SK-N-SH treated with all-trans-retinoic acid at 6 μM for 48 hours (cell line): Measurements from ENCODE around the gene HPS1.

Source experiments
- ATAC-seq: fragments of 200-7000 bp; cut with Tn5 transposase; 3 replicates; pipeline ENCODE4 v1.9.1; 2020; ENCODE audit warnings: mild to moderate bottlenecking, moderate library complexity
- ARNTL ChIP-seq: fragments of 450-650 bp; formaldehyde crosslinking; IDR thresholded peaks from 2 replicates; pipeline ENCODE4 v1.5.0; 2020; ENCODE audit warnings: low read depth, mild to moderate bottlenecking, moderate library complexity, borderline replicate concordance
- CREB5 ChIP-seq: fragments of 250-450 bp; sonication (Bioruptor Pico); IDR thresholded peaks from 2 replicates; pipeline ENCODE4 v1.5.1; 2020; ENCODE audit warnings: low read depth, mild to moderate bottlenecking, moderate library complexity
- CSDC2 ChIP-seq: fragments of 250-450 bp; sonication (Bioruptor Pico); IDR thresholded peaks from 2 replicates; pipeline ENCODE4 v1.5.0; 2020; ENCODE audit warnings: mild to moderate bottlenecking, moderate library complexity
- CSRNP3 ChIP-seq: fragments of 250-450 bp; sonication (Bioruptor Pico); IDR thresholded peaks from 2 replicates; pipeline ENCODE4 v1.5.1; 2021; ENCODE audit warnings: mild to moderate bottlenecking, moderate library complexity
- ESRRG ChIP-seq: fragments of 250-450 bp; sonication (Bioruptor Pico); IDR thresholded peaks from 2 replicates; pipeline ENCODE4 v1.6.1; 2021; ENCODE audit warnings: mild to moderate bottlenecking
- GLIS3 ChIP-seq: fragments of 250-450 bp; sonication (Bioruptor Pico); IDR thresholded peaks from 2 replicates; pipeline ENCODE4 v1.5.0; 2020; ENCODE audit warnings: mild to moderate bottlenecking, moderate library complexity
- ISL1 ChIP-seq: fragments of 250-450 bp; sonication (Bioruptor Pico); IDR thresholded peaks from 2 replicates; pipeline ENCODE4 v2.1.2; 2022; ENCODE audit warnings: mild to moderate bottlenecking, moderate library complexity
- OSR1 ChIP-seq: fragments of 250-450 bp; sonication (Bioruptor Pico); IDR thresholded peaks from 2 replicates; pipeline ENCODE4 v1.8.0; 2022; ENCODE audit warnings: moderate library complexity, mild to moderate bottlenecking, inconsistent platforms
- PATZ1 ChIP-seq: fragments of 250-450 bp; sonication (Bioruptor Pico); IDR thresholded peaks from 2 replicates; pipeline ENCODE4 v1.8.0; 2020; ENCODE audit warnings: mild to moderate bottlenecking, moderate library complexity, borderline replicate concordance
- POU6F1 ChIP-seq: fragments of 250-450 bp; sonication (Bioruptor Pico); IDR thresholded peaks from 2 replicates; pipeline ENCODE4 v1.8.0; 2021; ENCODE audit warnings: low read depth, mild to moderate bottlenecking, moderate library complexity, borderline replicate concordance
- PPARA ChIP-seq: fragments of 250-450 bp; sonication (Bioruptor Pico); IDR thresholded peaks from 2 replicates; pipeline ENCODE4 v1.5.0; 2020; ENCODE audit warnings: mild to moderate bottlenecking, borderline replicate concordance
- RARB ChIP-seq: fragments of 250-450 bp; sonication (Bioruptor Pico); IDR thresholded peaks from 2 replicates; pipeline ENCODE4 v1.8.0; 2021; ENCODE audit warnings: mild to moderate bottlenecking, moderate library complexity
- SNAI2 ChIP-seq: fragments of 250-450 bp; sonication (Bioruptor Pico); IDR thresholded peaks from 2 replicates; pipeline ENCODE4 v1.5.0; 2020; ENCODE audit warnings: mild to moderate bottlenecking, moderate library complexity
- TCF4 ChIP-seq: fragments of 250-450 bp; sonication (Bioruptor Pico); IDR thresholded peaks from 2 replicates; pipeline ENCODE4 v1.8.0; 2021; ENCODE audit warnings: mild to moderate bottlenecking, moderate library complexity, borderline replicate concordance
- TOX ChIP-seq: fragments of 250-450 bp; sonication (Bioruptor Pico); IDR thresholded peaks from 2 replicates; pipeline ENCODE4 v1.8.0; 2021; ENCODE audit warnings: mild to moderate bottlenecking, moderate library complexity, borderline replicate concordance
- TSHZ2 ChIP-seq: fragments of 250-450 bp; sonication (Bioruptor Pico); IDR thresholded peaks from 2 replicates; pipeline ENCODE4 v1.5.0; 2020; ENCODE audit warnings: mild to moderate bottlenecking, moderate library complexity
- ZC3H10 ChIP-seq: fragments of 250-450 bp; sonication (Bioruptor Pico); IDR thresholded peaks from 2 replicates; pipeline ENCODE4 v1.5.1; 2021; ENCODE audit warnings: mild to moderate bottlenecking, moderate library complexity
- ZFP3 ChIP-seq: fragments of 250-450 bp; sonication (Bioruptor Pico); IDR thresholded peaks from 2 replicates; pipeline ENCODE4 v1.5.0; 2020; ENCODE audit warnings: mild to moderate bottlenecking, moderate library complexity
- ZNF70 ChIP-seq: fragments of 450-650 bp; formaldehyde crosslinking; IDR thresholded peaks from 2 replicates; pipeline ENCODE4 v1.5.0; 2020; ENCODE audit warnings: mild to moderate bottlenecking, moderate library complexity
- ZNF8 ChIP-seq: fragments of 450-650 bp; formaldehyde crosslinking; IDR thresholded peaks from 2 replicates; pipeline ENCODE4 v1.5.0; 2020; ENCODE audit warnings: mild to moderate bottlenecking, moderate library complexity

HPS1 gene

GRCh38 chr10:98391065-98391464 lies 55.7 kb downstream of the HPS1 start:
- ATAC-seq = no peak
- TF ChIP-seq OSR1 (CRISPR knock-in tag) = no peak

GRCh38 chr10:98390406-98390805 lies 56.3 kb downstream of the HPS1 start:
- TF ChIP-seq TOX (CRISPR knock-in tag) (no peak), ARNTL (CRISPR knock-in tag) (no peak), POU6F1 (CRISPR knock-in tag) (no peak), OSR1 (CRISPR knock-in tag) (no peak), CSRNP3 (CRISPR knock-in tag) (no peak), ZC3H10 (CRISPR knock-in tag) (no peak), ESRRG (no peak), TCF4 (no peak), ZNF8 (CRISPR knock-in tag) (no peak), GLIS3 (CRISPR knock-in tag) (no peak), TSHZ2 (CRISPR knock-in tag) (no peak), CREB5 (CRISPR knock-in tag) (no peak), ISL1 (no peak), SNAI2 (CRISPR knock-in tag) (no peak), PATZ1 (CRISPR knock-in tag) (no peak), RARB (CRISPR knock-in tag) (no peak), PPARA (CRISPR knock-in tag) (no peak)
- TF ChIP-seq, all 23 proteins: peak for 0
- ATAC-seq = no peak

- no peak for ATAC-seq
- TF ChIP-seq ZNF70 (CRISPR knock-in tag) (no peak), CSDC2 (CRISPR knock-in tag) (no peak), TSHZ2 (CRISPR knock-in tag) (no peak), ISL1 (no peak), GLIS3 (CRISPR knock-in tag) (no peak), POU6F1 (CRISPR knock-in tag) (no peak), TCF4 (no peak), ZC3H10 (CRISPR knock-in tag) (no peak), ESRRG (no peak), PATZ1 (CRISPR knock-in tag) (no peak), CREB5 (CRISPR knock-in tag) (no peak), ZFP3 (CRISPR knock-in tag) (no peak), OSR1 (CRISPR knock-in tag) (no peak), SNAI2 (CRISPR knock-in tag) (no peak)
Observed at GRCh38 chr10:98389398-98389797, 57.3 kb downstream of the HPS1 start.
